ENCODE data around the gene FAM83G. TPM values are rescaled to one million over a fixed set of nuclear protein-coding genes. Genes with fewer than 3 reads are reported as not detected.

Gene FAM83G
- total RNA-seq, 1 experiment from 2014 or later: 38.7 TPM

DNA sequence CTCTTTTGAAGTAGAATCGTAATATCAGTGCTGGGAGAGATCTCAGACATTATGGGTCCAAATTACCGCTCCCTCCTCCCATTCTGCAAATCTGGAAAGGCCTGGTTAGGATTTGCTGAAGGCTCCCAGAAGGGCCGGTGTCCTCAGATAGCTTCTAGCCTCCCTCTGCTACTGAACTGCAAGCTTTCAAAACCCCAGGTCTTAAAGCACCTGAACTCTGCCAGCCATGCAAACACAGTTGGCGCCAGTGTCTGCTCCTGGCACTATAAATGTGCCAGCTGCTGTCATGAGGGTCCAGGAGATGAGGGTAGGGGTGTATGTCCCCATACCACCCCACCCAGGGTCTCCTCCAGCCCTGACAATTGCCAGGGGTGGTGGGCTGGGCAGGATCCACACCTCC, 28.4 kb downstream of the FAM83G start:
- no peaks in the 10 kb centered on the region for H3K9me3 ChIP-seq (ENCODE audit: control insufficient read depth, low read depth, low read length)
- no CpG with 5 or more reads among the region's 4 CpGs for WGBS (ENCODE audit: extremely low coverage, insufficient read length, low lambda C conversion rate)
- H2BK15ac ChIP-seq (ENCODE audit: low read depth, low read length): no peak overlapping the region
- no peaks in the 10 kb centered on the region for H3K27me3 Mint-ChIP-seq (ENCODE audit: low read depth)
- H2AK5ac ChIP-seq (ENCODE audit: insufficient read length, low read length): no peak overlapping the region
- H3K14ac ChIP-seq (ENCODE audit: insufficient read depth, low read length): no peak overlapping the region
- no peak overlapping the region for H3K27ac Mint-ChIP-seq
- no peak overlapping the region for H3K4ac ChIP-seq (ENCODE audit: low read depth, low read length)
- H2BK20ac ChIP-seq (ENCODE audit: low read depth, low read length, poor library complexity, severe bottlenecking): no peak overlapping the region
- H3K23ac ChIP-seq (ENCODE audit: insufficient read length, low read depth, low read length): no peak overlapping the region
- H3K18ac ChIP-seq (ENCODE audit: insufficient read length, low read depth, low read length): no peak overlapping the region
- H2BK12ac ChIP-seq (ENCODE audit: insufficient read length, low read depth, low read length): no peak overlapping the region
- no peak overlapping the region for H2BK120ac ChIP-seq (ENCODE audit: low read depth, low read length, poor library complexity, severe bottlenecking)
- no peak overlapping the region for H2AFZ ChIP-seq (ENCODE audit: low read length)
- no peak for DNase-seq
- no peak overlapping the region for H3K56ac ChIP-seq (ENCODE audit: insufficient read length, low read depth, low read length)
- no peak overlapping the region for H3T11ph ChIP-seq (ENCODE audit: low read length)
- H4K20me1 ChIP-seq (ENCODE audit: control insufficient read depth, insufficient read depth, insufficient read length): no peaks in the 10 kb centered on the region
- H3K4me1 ChIP-seq (ENCODE audit: insufficient read depth, low read length): no peaks in the 10 kb centered on the region
- H3K79me1 ChIP-seq (ENCODE audit: insufficient read depth, low read depth, low read length, poor library complexity, severe bottlenecking): no peaks in the 10 kb centered on the region
- no peak overlapping the region for H3K4me2 ChIP-seq (ENCODE audit: insufficient read depth, insufficient read length, low read length)
- H4K91ac ChIP-seq (ENCODE audit: insufficient read length, low read depth, low read length): no peak overlapping the region
- no peak overlapping the region for H3K9ac ChIP-seq (ENCODE audit: extremely low read depth, insufficient read length, low read length)
- no peaks in the 10 kb centered on the region for H3K9me3 Mint-ChIP-seq
- H2BK5ac ChIP-seq (ENCODE audit: insufficient read length, low read length): no peak overlapping the region
- TF ChIP-seq, protein P1, sequence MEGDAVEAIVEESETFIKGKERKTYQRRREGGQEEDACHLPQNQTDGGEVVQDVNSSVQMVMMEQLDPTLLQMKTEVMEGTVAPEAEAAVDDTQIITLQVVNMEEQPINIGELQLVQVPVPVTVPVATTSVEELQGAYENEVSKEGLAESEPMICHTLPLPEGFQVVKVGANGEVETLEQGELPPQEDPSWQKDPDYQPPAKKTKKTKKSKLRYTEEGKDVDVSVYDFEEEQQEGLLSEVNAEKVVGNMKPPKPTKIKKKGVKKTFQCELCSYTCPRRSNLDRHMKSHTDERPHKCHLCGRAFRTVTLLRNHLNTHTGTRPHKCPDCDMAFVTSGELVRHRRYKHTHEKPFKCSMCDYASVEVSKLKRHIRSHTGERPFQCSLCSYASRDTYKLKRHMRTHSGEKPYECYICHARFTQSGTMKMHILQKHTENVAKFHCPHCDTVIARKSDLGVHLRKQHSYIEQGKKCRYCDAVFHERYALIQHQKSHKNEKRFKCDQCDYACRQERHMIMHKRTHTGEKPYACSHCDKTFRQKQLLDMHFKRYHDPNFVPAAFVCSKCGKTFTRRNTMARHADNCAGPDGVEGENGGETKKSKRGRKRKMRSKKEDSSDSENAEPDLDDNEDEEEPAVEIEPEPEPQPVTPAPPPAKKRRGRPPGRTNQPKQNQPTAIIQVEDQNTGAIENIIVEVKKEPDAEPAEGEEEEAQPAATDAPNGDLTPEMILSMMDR (conservative IDR thresholded peaks at IDR 0.05): no peak
- H3K36me3 Mint-ChIP-seq (ENCODE audit: insufficient read depth in 1 of 3, low read depth in 3 of 3): peaks cover 24 to 63% (median 47%) of the 10 kb centered on the region in 3 experiments; a peak in 6 of 7 replicates
- H3K27ac ChIP-seq (ENCODE audit: insufficient read length, low read depth, low read length): no peak overlapping the region
- no peaks in the 10 kb centered on the region for H3K79me2 ChIP-seq (ENCODE audit: insufficient read depth, low read length)
- no peak overlapping the region for H3K4me3 Mint-ChIP-seq
- H4K5ac ChIP-seq (ENCODE audit: insufficient read length, low read depth, low read length): no peak overlapping the region
- no peaks in the 10 kb centered on the region for H3K23me2 ChIP-seq (ENCODE audit: insufficient read length, low read depth, low read length, poor library complexity, severe bottlenecking)
- peaks cover 4% of the 10 kb centered on the region in 2 experiments for H3K4me1 Mint-ChIP-seq
- no peaks in the 10 kb centered on the region for H3K27me3 ChIP-seq (ENCODE audit: insufficient read depth, low read length)
- H4K8ac ChIP-seq (replicated peaks; ENCODE audit: insufficient read length, low read depth, low read length): no peak overlapping the region
